GM12878 (cell line): ENCODE data around the gene MYH7B. TPM values are rescaled to one million over a fixed set of nuclear protein-coding genes. Genes with fewer than 3 reads are reported as not detected.

ENCODE experiments used
- ATAC-seq: fragments of 200-7000 bp; cut with Tn5 transposase; 3 replicates; pipeline ENCODE4 v1.9.1; 2020; ENCODE audit warnings: mild to moderate bottlenecking, moderate library complexity
- BruUV-seq: library from RNA; stranded (reverse); fragments of 400-500 nt; replicated peaks from 2 replicates; lab custom pipeline; 2021; lab: Mats Ljungman, UMichigan
- CTCF ChIA-PET: fragments of 300-600 bp; sonication (Branson Sonifier 250); formaldehyde crosslinking; extraction: SDS; loops from one replicate; lab custom pipeline; 2021; ENCODE audit warnings: inconsistent platforms; lab: Yijun Ruan, JAX
- POLR2A ChIA-PET: fragments of 350-600 bp; formaldehyde crosslinking; extraction: SDS; loops from one replicate; lab custom pipeline; 2021; ENCODE audit warnings: inconsistent platforms; lab: Charles Lee
- RAD21 ChIA-PET: fragments of 300-600 bp; sonication (Branson Sonifier 250); formaldehyde crosslinking; loops from one replicate; lab custom pipeline; 2023; ENCODE audit warnings: antibody characterized with exemption; ENCODE audit not compliant: unreplicated experiment; lab: Charles Lee
- SMC1A ChIA-PET: fragments of 300-600 bp; sonication (Branson Sonifier 250); formaldehyde crosslinking; loops from one replicate; lab custom pipeline; 2023; ENCODE audit not compliant: unreplicated experiment, uncharacterized antibody; lab: Charles Lee
- DNase-seq: peaks from one replicate; pipeline ENCODE4 v3.0.0-alpha.2; 2011; ENCODE audit warnings: low read depth, low spot score
- FAIRE-seq: peaks from 3 replicates; lab custom pipeline; 2011; peaks lifted over from hg19 to GRCh38; lab: Jason Lieb, UNC
- H2AFZ ChIP-seq: 2 replicates; pipeline ENCODE4 v1.6.0; 2011; ENCODE audit warnings: low read depth, low read length, control low read depth; ENCODE audit not compliant: control insufficient read depth
- H3K27ac ChIP-seq: 2 replicates; pipeline ENCODE4 v1.5.1; 2011; ENCODE audit warnings: control low read depth; ENCODE audit not compliant: control insufficient read depth, insufficient read depth
- H3K27me3 ChIP-seq, 2 experiments: replicated peaks in 1 of 2; 2 replicates each; pipeline versions ENCODE4 v1.6.0 to v1.6.1; 2011; ENCODE audit warnings: low read length in 1 of 2; ENCODE audit not compliant: control insufficient read depth in 2 of 2, insufficient read depth in 2 of 2
- H3K36me3 ChIP-seq, 2 experiments: 2 replicates each; pipeline ENCODE4 v1.5.1; 2011; ENCODE audit warnings: low read length in 1 of 2; ENCODE audit not compliant: control insufficient read depth in 2 of 2, insufficient read depth in 2 of 2
- H3K4me1 ChIP-seq: 2 replicates; pipeline ENCODE4 v1.6.1; 2011; ENCODE audit warnings: mild to moderate bottlenecking, low read length, moderate library complexity, mixed read lengths; ENCODE audit not compliant: control insufficient read depth, insufficient read depth
- H3K4me2 ChIP-seq: 2 replicates; pipeline ENCODE4 v1.6.0; 2011; ENCODE audit warnings: control low read depth; ENCODE audit not compliant: control insufficient read depth, insufficient read depth
- H3K4me3 ChIP-seq: fragments of 200-600 bp; sonication (generic); 2 replicates; pipeline ENCODE4 v1.5.1; 2016
- H3K79me2 ChIP-seq: 2 replicates; pipeline ENCODE4 v1.6.0; 2011; ENCODE audit warnings: low read length; ENCODE audit not compliant: control insufficient read depth, insufficient read depth
- H3K9ac ChIP-seq: 2 replicates; pipeline ENCODE4 v1.8.0; 2011; ENCODE audit warnings: low read length, control low read depth, mixed read lengths; ENCODE audit not compliant: control insufficient read depth, insufficient read depth
- H3K9me3 ChIP-seq: replicated peaks from 3 replicates; pipeline ENCODE4 v1.5.1; 2011; ENCODE audit warnings: mild to moderate bottlenecking, low read length; ENCODE audit not compliant: control insufficient read depth, insufficient read depth
- H4K20me1 ChIP-seq: 2 replicates; pipeline ENCODE4 v1.6.0; 2011; ENCODE audit not compliant: control insufficient read depth, insufficient read depth
- ASH2L ChIP-seq: fragments of 300-600, 200-600 bp; sonication (generic); IDR thresholded peaks from 2 replicates; pipeline ENCODE4 v1.6.1; 2017; ENCODE audit warnings: low read depth, mild to moderate bottlenecking, borderline replicate concordance
- FOXM1 ChIP-seq: IDR thresholded peaks from 2 replicates; pipeline ENCODE4 v1.6.1; 2012; ENCODE audit warnings: low read depth, mild to moderate bottlenecking, inconsistent platforms, low read length, moderate library complexity
- HSF1 ChIP-seq: fragments of 150-350 bp; IDR thresholded peaks from 2 replicates; pipeline ENCODE4 v1.6.1; 2014; ENCODE audit warnings: mild to moderate bottlenecking, low read depth, low read length
- IRF5 ChIP-seq: fragments of 450-650 bp; IDR thresholded peaks from 2 replicates; pipeline ENCODE4 v1.6.1; 2017; ENCODE audit warnings: borderline replicate concordance
- PBX3 ChIP-seq: IDR thresholded peaks from 2 replicates; pipeline ENCODE4 v1.6.1; 2011; ENCODE audit warnings: mild to moderate bottlenecking, low read depth, low read length, moderate library complexity; ENCODE audit not compliant: insufficient replicate concordance
- RAD51 ChIP-seq: fragments of 450-650 bp; IDR thresholded peaks from 2 replicates; pipeline ENCODE4 v1.6.1; 2016; ENCODE audit warnings: moderate library complexity, mild to moderate bottlenecking, inconsistent platforms
- RFX5 ChIP-seq: IDR thresholded peaks from 2 replicates; pipeline ENCODE4 v1.6.1; 2011; ENCODE audit warnings: low read depth, low read length, improper control_type of control experiment
- SMAD1 ChIP-seq: fragments of 450-650 bp; IDR thresholded peaks from 2 replicates; pipeline ENCODE4 v1.6.1; 2018; ENCODE audit warnings: mild to moderate bottlenecking, low read depth; ENCODE audit not compliant: partially characterized antibody
- TARDBP ChIP-seq: IDR thresholded peaks from 2 replicates; pipeline ENCODE4 v1.6.1; 2016; ENCODE audit warnings: borderline replicate concordance
- TCF3 ChIP-seq: IDR thresholded peaks from 2 replicates; pipeline ENCODE4 v1.6.1; 2012; ENCODE audit warnings: low read depth, mild to moderate bottlenecking, low read length, borderline replicate concordance; ENCODE audit not compliant: insufficient read depth
- ZBED1 ChIP-seq: IDR thresholded peaks from 2 replicates; pipeline ENCODE4 v1.6.1; 2016; ENCODE audit warnings: borderline replicate concordance
- ZZZ3 ChIP-seq: IDR thresholded peaks from 2 replicates; pipeline ENCODE4 v1.6.1; 2011; ENCODE audit warnings: low read depth; ENCODE audit not compliant: control insufficient read depth, insufficient read length
- WGBS: methylation state at CpG from one replicate; pipeline ENCODE4 v1.1.6; 2016; ENCODE audit warnings: low lambda C conversion rate; ENCODE audit not compliant: insufficient replicate concordance, insufficient coverage; ENCODE audit errors: missing lambda C conversion rate; 5-methylcytosine and 5-hydroxymethylcytosine counted together
- in situ Hi-C: fragments of 300-500 bp; cut with MboI; formaldehyde crosslinking; loops from 9 replicates; pipeline ENCODE4 v1.14.3; 2018; ENCODE audit warnings: mixed read lengths
- intact Hi-C: fragments of 100-400 bp; cut with micrococcal nuclease; formaldehyde crosslinking; loops from one replicate; pipeline ENCODE4 v1.14.2; 2022; ENCODE audit not compliant: unreplicated experiment
- polyA plus RNA-seq, 11 experiments: library from polyadenylated mRNA; depleted of rRNA in 4 of 11; unstranded in 6 of 11; stranded (reverse) in 5 of 11; fragments of >200 nt; fragmentation: Nextera tagmentation in 4 of 11; fragmentation: Illumina TruSeq in 1 of 11; extraction: Ambion mirVana in 4 of 11; extraction: Trizol in 1 of 11; gene quantifications; 1 replicate in 1 of 11; 2 replicates in 10 of 11; pipeline versions ENCODE4 v1.2.1 to v1.2.3, GENCODE V29; 2011 to 2016; ENCODE audit warnings: inconsistent platforms in 2 of 11, missing spikeins in 2 of 11, low read depth in 1 of 11
- total RNA-seq, 4 experiments: library from RNA; depleted of rRNA in 3 of 4; stranded (reverse); fragments of >200 nt in 3 of 4; fragmentation: Illumina TruSeq in 1 of 4; extraction: Trizol in 1 of 4; gene quantifications; 2 replicates each; pipeline versions ENCODE4 v1.2.1 to v1.2.3, GENCODE V29; 2013 to 2021
- TF ChIP-seq, protein P1 (sequence below): IDR thresholded peaks from 2 replicates; pipeline ENCODE4 v1.6.1; 2011; ENCODE audit warnings: borderline replicate concordance, low read depth, mild to moderate bottlenecking, moderate library complexity, mixed read lengths, low read length; ENCODE audit not compliant: insufficient read depth; ENCODE audit errors: extremely low read length

MYH7B gene
- total and polyA plus RNA-seq, 10 of the 15 experiments (the other 5 are each of a cell fraction or from before 2014, with no cell fraction given), result 0.01 to 0.40 (median 0.20) TPM; not detected in 3

- no peaks in the 10 kb centered on the region for H3K27me3 ChIP-seq
- H3K4me3 ChIP-seq, result no peak overlapping the region
- H3K36me3 ChIP-seq, result no peaks in the 10 kb centered on the region; a peak in 1 of 4 replicates
- H4K20me1 ChIP-seq, result no peaks in the 10 kb centered on the region
- H3K9me3 ChIP-seq, result no peaks in the 10 kb centered on the region
- BruUV-seq, result no TSS peak
- intact Hi-C loops, result no loop called here
- no peak overlapping the region for H2AFZ ChIP-seq
- ChIA-PET SMC1A (interaction anchor here (0.9 kb wide), 1 partner anchor 33 kb away, joined by 3 read pairs; no protein-coding TSS in a partner anchor), RAD21 (no interaction called here), POLR2A (no interaction called here), CTCF (interaction anchor here (0.7 to 0.8 kb wide), 2 partner anchors 90 to 101 kb away, joined by 3 read pairs; no protein-coding TSS in a partner anchor)
- no peak overlapping the region for H3K9ac ChIP-seq
- WGBS, result 93% methylated on average over 5 of the region's 5 CpGs
- H3K4me2 ChIP-seq, result no peak overlapping the region
- TF ChIP-seq HSF1, result no peak
- TF ChIP-seq ZZZ3, result no peak
- TF ChIP-seq, protein P1, sequence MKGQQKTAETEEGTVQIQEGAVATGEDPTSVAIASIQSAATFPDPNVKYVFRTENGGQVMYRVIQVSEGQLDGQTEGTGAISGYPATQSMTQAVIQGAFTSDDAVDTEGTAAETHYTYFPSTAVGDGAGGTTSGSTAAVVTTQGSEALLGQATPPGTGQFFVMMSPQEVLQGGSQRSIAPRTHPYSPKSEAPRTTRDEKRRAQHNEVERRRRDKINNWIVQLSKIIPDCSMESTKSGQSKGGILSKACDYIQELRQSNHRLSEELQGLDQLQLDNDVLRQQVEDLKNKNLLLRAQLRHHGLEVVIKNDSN, result no peak
- no peak for TF ChIP-seq RAD51
- TF ChIP-seq RFX5, result no peak
- no peak for TF ChIP-seq TCF3
- no peak for TF ChIP-seq ZBED1
- TF ChIP-seq ASH2L, result no peak
- no peak for TF ChIP-seq TARDBP
- TF ChIP-seq FOXM1, result no peak
- no peak for TF ChIP-seq PBX3
- TF ChIP-seq SMAD1, result no peak
- no peak for TF ChIP-seq IRF5
- in situ Hi-C loops, result no loop called here
- no peak overlapping the region for H3K27ac ChIP-seq
- no peaks in the 10 kb centered on the region for H3K79me2 ChIP-seq
- no peak for DNase-seq
- FAIRE-seq, result no peak
- no peaks in the 10 kb centered on the region for H3K4me1 ChIP-seq
- no peak for ATAC-seq
Measured at GRCh38 chr20:34922654-34923381, 32.9 kb upstream of the MYH7B start.
